ENCODE data around the gene TET3. TPM values are rescaled to one million over a fixed set of nuclear protein-coding genes. Genes with fewer than 3 reads are reported as not detected.
A peak's percentile ranks its signal among the peaks of the same experiment; 100 is the strongest.

Gene TET3
- total RNA-seq, 3 donors from 2014 or later = 16.6 to 28.7 (median 21.9) TPM

- intact Hi-C loops (cut with DNase I, micrococcal nuclease) = no loop called here
- H3K4me3 ChIP-seq = no peak overlapping the region
- no peaks in the 10 kb centered on the region for H3K36me3 ChIP-seq (ENCODE audit: low read depth)
- TF ChIP-seq CTCF (IDR thresholded peaks at IDR 0.05) = no peak
- H3K4me1 ChIP-seq (ENCODE audit: low read depth) = no peaks in the 10 kb centered on the region
- H3K9me3 ChIP-seq = no peaks in the 10 kb centered on the region
- DNase-seq (no peak), ATAC-seq (no peak)
Observed at GRCh38 chr2:73947412-73948018, 37.2 kb upstream of the TET3 start.

GRCh38 chr2:73949802-73950201 is 34.9 kb upstream of the TET3 start:
- H3K4me1 ChIP-seq (ENCODE audit: low read depth) = no peaks in the 10 kb centered on the region
- DNase-seq (no peak), ATAC-seq (no peak)
- H3K4me3 ChIP-seq = no peak overlapping the region
- H3K9me3 ChIP-seq = no peaks in the 10 kb centered on the region
- intact Hi-C loops (cut with DNase I, micrococcal nuclease) = no loop called here
- no peaks in the 10 kb centered on the region for H3K36me3 ChIP-seq (ENCODE audit: low read depth)
- TF ChIP-seq CTCF (IDR thresholded peaks at IDR 0.05) = no peak

GRCh38 chr2:73952499-73953446 is 31.9 kb upstream of the TET3 start:
- H3K4me1 ChIP-seq (ENCODE audit: low read depth) = no peaks in the 10 kb centered on the region
- DNase-seq = no peak
- no peak overlapping the region for H3K4me3 ChIP-seq
- no peaks in the 10 kb centered on the region for H3K36me3 ChIP-seq (ENCODE audit: low read depth)
- no peak for TF ChIP-seq CTCF (IDR thresholded peaks at IDR 0.05)
- no peaks in the 10 kb centered on the region for H3K9me3 ChIP-seq
- intact Hi-C loops (cut with DNase I, micrococcal nuclease) = no loop called here
- ATAC-seq = peak; percentile 47

DNA sequence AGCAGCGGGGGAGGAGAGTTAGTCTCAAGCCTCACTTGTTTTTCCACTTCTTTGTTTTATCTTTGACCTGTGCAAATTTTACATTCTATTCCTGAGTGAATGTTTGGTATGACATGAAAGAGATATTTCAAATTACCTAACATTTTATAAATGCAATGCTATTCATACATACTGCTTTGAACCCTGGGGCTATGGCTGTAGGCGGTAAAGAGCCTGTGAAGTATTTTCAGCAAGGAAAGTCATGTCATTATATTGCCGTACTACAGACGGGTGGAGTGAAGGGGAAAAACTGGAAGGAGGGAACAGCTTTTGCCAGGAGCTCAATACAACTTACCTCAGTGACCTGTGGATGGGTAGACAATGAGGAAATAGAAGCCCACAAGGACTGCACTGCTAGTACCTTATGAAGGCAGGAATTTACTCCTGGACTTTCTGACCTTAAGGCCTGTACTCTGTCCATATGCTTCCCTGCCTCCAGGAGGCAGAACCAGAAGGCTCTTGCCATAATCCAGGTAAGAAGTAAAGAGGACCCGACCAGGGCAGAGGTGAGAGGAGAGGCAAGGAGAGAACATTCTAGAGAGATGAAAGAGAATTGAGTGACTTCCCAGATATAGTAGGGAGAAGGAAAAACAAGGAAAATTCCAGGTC is 28.4 kb upstream of the TET3 start:
- Histone ChIP-seq H3K9me3 (no peaks in the 10 kb centered on the region), H3K36me3 (ENCODE audit: low read depth) (no peaks in the 10 kb centered on the region), H3K4me3 (no peak overlapping the region), H3K4me1 (ENCODE audit: low read depth) (no peaks in the 10 kb centered on the region)
- no peak for DNase-seq
- TF ChIP-seq CTCF (IDR thresholded peaks at IDR 0.05) = no peak
- intact Hi-C loops (cut with DNase I, micrococcal nuclease) = no loop called here
- peak; percentile 76 for ATAC-seq

GRCh38 chr2:73961274-73961673 is 23.4 kb upstream of the TET3 start:
- no peak for DNase-seq

More at GRCh38 chr2:73961274-73961673, 23.4 kb upstream of the TET3 start:
- no peaks in the 10 kb centered on the region for H3K9me3 ChIP-seq
- intact Hi-C loops (cut with DNase I, micrococcal nuclease) = no loop called here
- no peak for ATAC-seq
- H3K4me1 ChIP-seq (ENCODE audit: low read depth) = no peaks in the 10 kb centered on the region
- no peak overlapping the region for H3K4me3 ChIP-seq
- no peaks in the 10 kb centered on the region for H3K36me3 ChIP-seq (ENCODE audit: low read depth)
- TF ChIP-seq CTCF (IDR thresholded peaks at IDR 0.05) = no peak
